WTC11 (cell line): ENCODE measurements around the gene CPLX3. TPM values are rescaled to one million over a fixed set of nuclear protein-coding genes. Genes with fewer than 3 reads are reported as not detected.

Experiments used
- ATAC-seq: fragments of 200-7000 bp; cut with Tn5 transposase; 2 replicates; pipeline ENCODE4 v1.10.0; 2021; ENCODE audit warnings: mild to moderate bottlenecking, moderate library complexity
- CTCF ChIA-PET: fragments of 300-600 bp; sonication (Branson Sonifier 250); formaldehyde crosslinking; loops from one replicate; lab custom pipeline; 2021; ENCODE audit warnings: antibody characterized with exemption; lab: Charles Lee
- POLR2A ChIA-PET: fragments of 350-600 bp; sonication (Branson Sonifier 250); formaldehyde crosslinking; loops from one replicate; lab custom pipeline; 2021; ENCODE audit warnings: antibody characterized with exemption; lab: Charles Lee
- DNase-seq: peaks from one replicate; pipeline ENCODE4 v3.0.0; 2021; ENCODE audit warnings: low spot score
- H3K27ac Mint-ChIP-seq: 2 replicates; pipeline ENCODE4 v1.8.0; 2021; ENCODE audit warnings: mixed read lengths
- H3K27me3 Mint-ChIP-seq: 2 replicates; pipeline ENCODE4 v1.8.0; 2021; ENCODE audit warnings: low read depth, mild to moderate bottlenecking, moderate library complexity, mixed read lengths
- H3K36me3 Mint-ChIP-seq: 2 replicates; pipeline ENCODE4 v1.8.0; 2021; ENCODE audit warnings: mixed read lengths
- H3K4me1 Mint-ChIP-seq: 2 replicates; pipeline ENCODE4 v1.8.0; 2022; ENCODE audit warnings: mixed read lengths
- H3K4me3 Mint-ChIP-seq: 2 replicates; pipeline ENCODE4 v1.8.0; 2021; ENCODE audit warnings: mild to moderate bottlenecking, moderate library complexity, mixed read lengths
- H3K9me3 Mint-ChIP-seq: 2 replicates; pipeline ENCODE4 v1.8.0; 2021; ENCODE audit warnings: mixed read lengths
- ATF2 ChIP-seq: sonication (generic); formaldehyde crosslinking; IDR thresholded peaks from 2 replicates; pipeline ENCODE4 v1.8.1; 2022; ENCODE audit warnings: low read depth, missing genetic modification reagents, borderline replicate concordance
- ELF4 ChIP-seq: sonication (generic); formaldehyde crosslinking; IDR thresholded peaks from 2 replicates; pipeline ENCODE4 v1.8.1; 2022; ENCODE audit warnings: low read depth, mild to moderate bottlenecking, moderate library complexity, missing genetic modification reagents
- EMX1 ChIP-seq: fragments of 250-450 bp; sonication (Bioruptor Pico); IDR thresholded peaks from 2 replicates; pipeline ENCODE4 v1.8.0; 2021; ENCODE audit warnings: mild to moderate bottlenecking
- ERG ChIP-seq: fragments of 250-450 bp; sonication (Bioruptor Pico); IDR thresholded peaks from 2 replicates; pipeline ENCODE4 v1.8.0; 2021; ENCODE audit warnings: mild to moderate bottlenecking
- ETV6 ChIP-seq: sonication (generic); formaldehyde crosslinking; IDR thresholded peaks from 2 replicates; pipeline ENCODE4 v1.8.1; 2022; ENCODE audit warnings: mild to moderate bottlenecking, missing genetic modification reagents
- GABPB1 ChIP-seq: sonication (generic); formaldehyde crosslinking; IDR thresholded peaks from 2 replicates; pipeline ENCODE4 v1.8.1; 2023; ENCODE audit warnings: mild to moderate bottlenecking, missing genetic modification reagents
- GTF2I ChIP-seq: fragments of 250-450 bp; sonication (Bioruptor Pico); conservative IDR thresholded peaks from 2 replicates; pipeline ENCODE4 v1.4.0; 2021; ENCODE audit warnings: mild to moderate bottlenecking
- JAZF1 ChIP-seq: fragments of 250-450 bp; sonication (Bioruptor Pico); IDR thresholded peaks from 2 replicates; pipeline ENCODE4 v1.9.0; 2021; ENCODE audit warnings: moderate library complexity, mild to moderate bottlenecking, inconsistent platforms
- PRDM15 ChIP-seq: sonication (generic); formaldehyde crosslinking; IDR thresholded peaks from 2 replicates; pipeline ENCODE4 v1.8.0; 2022; ENCODE audit warnings: missing genetic modification reagents
- PREB ChIP-seq: sonication (generic); formaldehyde crosslinking; IDR thresholded peaks from 2 replicates; pipeline ENCODE4 v1.8.1; 2022; ENCODE audit warnings: mild to moderate bottlenecking, missing genetic modification reagents, moderate library complexity, borderline replicate concordance
- RELA ChIP-seq: sonication (generic); formaldehyde crosslinking; IDR thresholded peaks from 2 replicates; pipeline ENCODE4 v1.8.1; 2022; ENCODE audit warnings: missing genetic modification reagents, mild to moderate bottlenecking, borderline replicate concordance
- SOX15 ChIP-seq: fragments of 250-450 bp; sonication (Bioruptor Pico); IDR thresholded peaks from 2 replicates; pipeline ENCODE4 v1.9.0; 2021; ENCODE audit warnings: mild to moderate bottlenecking
- TEAD4 ChIP-seq: sonication (generic); formaldehyde crosslinking; IDR thresholded peaks from 2 replicates; pipeline ENCODE4 v1.8.0; 2022; ENCODE audit warnings: mild to moderate bottlenecking, missing genetic modification reagents
- ZBTB43 ChIP-seq: sonication (generic); formaldehyde crosslinking; IDR thresholded peaks from 2 replicates; pipeline ENCODE4 v1.8.1; 2023; ENCODE audit warnings: mild to moderate bottlenecking, missing genetic modification reagents
- ZMAT4 ChIP-seq: fragments of 250-450 bp; sonication (Bioruptor Pico); IDR thresholded peaks from 2 replicates; pipeline ENCODE4 v1.9.0; 2021; ENCODE audit warnings: mild to moderate bottlenecking
- ZNF232 ChIP-seq: sonication (generic); formaldehyde crosslinking; IDR thresholded peaks from 2 replicates; pipeline ENCODE4 v1.8.0; 2022; ENCODE audit warnings: mild to moderate bottlenecking, missing genetic modification reagents
- ZNF425 ChIP-seq: fragments of 250-450 bp; sonication (Bioruptor Pico); conservative IDR thresholded peaks from 2 replicates; pipeline ENCODE4 v1.9.0; 2021; ENCODE audit warnings: mild to moderate bottlenecking
- ZNF532 ChIP-seq: fragments of 250-450 bp; sonication (Bioruptor Pico); IDR thresholded peaks from 2 replicates; pipeline ENCODE4 v1.9.0; 2021; ENCODE audit warnings: mild to moderate bottlenecking, borderline replicate concordance
- ZNF671 ChIP-seq: fragments of 250-450 bp; sonication (Bioruptor Pico); IDR thresholded peaks from 2 replicates; pipeline ENCODE4 v1.8.0; 2021; ENCODE audit warnings: mild to moderate bottlenecking
- total RNA-seq: library from RNA; stranded (reverse); gene quantifications from 3 replicates; pipeline ENCODE4 v1.2.3, GENCODE V29; 2021

Gene CPLX3
- total RNA-seq, 1 experiment from 2014 or later, result 0.09 TPM

- no peak for ATAC-seq
- no peak for TF ChIP-seq PREB
- no peak for TF ChIP-seq ZNF425 (CRISPR knock-in tag)
- TF ChIP-seq JAZF1, result no peak
- TF ChIP-seq ZMAT4 (CRISPR knock-in tag), result no peak
- no peak for TF ChIP-seq ELF4 (CRISPR knock-in tag)
- no peak for TF ChIP-seq PRDM15 (CRISPR knock-in tag)
- peaks cover 12% of the 10 kb centered on the region for H3K36me3 Mint-ChIP-seq
- ChIA-PET CTCF (interaction anchor here (1.2 to 3.1 kb wide), 4 partner anchors 8 to 233 kb away, joined by 3 to 17 read pairs (median 10); partner anchors contain the start of gene ULK3), POLR2A (no interaction called here)
- H3K27ac Mint-ChIP-seq, result no peak overlapping the region
- no peak for DNase-seq
- H3K27me3 Mint-ChIP-seq, result no peaks in the 10 kb centered on the region
- no peaks in the 10 kb centered on the region for H3K9me3 Mint-ChIP-seq
- H3K4me3 Mint-ChIP-seq, result no peak overlapping the region
- no peaks in the 10 kb centered on the region for H3K4me1 Mint-ChIP-seq
These were observed 28.1 kb downstream of the CPLX3 start for GRCh38 chr15:74854453-74855022.

- no peak overlapping the region for H3K4me3 Mint-ChIP-seq
- CTCF ChIA-PET, result interaction anchor here (1.0 to 3.1 kb wide), 8 partner anchors 9 to 235 kb away, joined by 3 to 17 read pairs (median 4); partner anchors contain the start of genes RPP25 and ULK3
- DNase-seq, result no peak
- POLR2A ChIA-PET, result interaction anchor here (0.6 to 0.7 kb wide), 3 partner anchors 14 to 64 kb away, joined by 3 to 8 read pairs (median 4); no protein-coding TSS in a partner anchor
- H3K27me3 Mint-ChIP-seq, result no peaks in the 10 kb centered on the region
- peak overlapping the region; percentile 86 for H3K27ac Mint-ChIP-seq
- peak; percentile 65; the same call in 1 of the 2 replicates for ATAC-seq
- H3K36me3 Mint-ChIP-seq, result peaks cover 12% of the 10 kb centered on the region
- H3K4me1 Mint-ChIP-seq, result no peaks in the 10 kb centered on the region
- no peaks in the 10 kb centered on the region for H3K9me3 Mint-ChIP-seq
- TF ChIP-seq ATF2 (CRISPR knock-in tag) (no peak), ZNF232 (CRISPR knock-in tag) (no peak), GTF2I (CRISPR knock-in tag) (no peak), JAZF1 (no peak), SOX15 (no peak), ERG (CRISPR knock-in tag) (no peak), ZNF671 (CRISPR knock-in tag) (no peak), TEAD4 (CRISPR knock-in tag) (no peak), ETV6 (CRISPR knock-in tag) (no peak), ZBTB43 (CRISPR knock-in tag) (no peak), GABPB1 (CRISPR knock-in tag) (no peak), EMX1 (CRISPR knock-in tag) (no peak), RELA (CRISPR knock-in tag) (no peak), ZNF532 (CRISPR knock-in tag) (no peak)
These were observed 29.4 kb downstream of the CPLX3 start for GRCh38 chr15:74855857-74856256.
